HG03558 (cell line): ENCODE data around the gene FCER1G.
"Not testable (repeated sequence)": the region's sequence is repeated elsewhere in the genome, so short reads cannot be mapped to it uniquely, and the experiment has no call there.

Experiments used
- ATAC-seq: cut with Tn5 transposase; IDR thresholded peaks from one replicate; pipeline ENCODE4 v1.9.1; 2021; ENCODE audit warnings: moderate number of reproducible peaks; ENCODE audit not compliant: unreplicated experiment; ENCODE audit errors: extremely low read depth

FCER1G gene

DNA sequence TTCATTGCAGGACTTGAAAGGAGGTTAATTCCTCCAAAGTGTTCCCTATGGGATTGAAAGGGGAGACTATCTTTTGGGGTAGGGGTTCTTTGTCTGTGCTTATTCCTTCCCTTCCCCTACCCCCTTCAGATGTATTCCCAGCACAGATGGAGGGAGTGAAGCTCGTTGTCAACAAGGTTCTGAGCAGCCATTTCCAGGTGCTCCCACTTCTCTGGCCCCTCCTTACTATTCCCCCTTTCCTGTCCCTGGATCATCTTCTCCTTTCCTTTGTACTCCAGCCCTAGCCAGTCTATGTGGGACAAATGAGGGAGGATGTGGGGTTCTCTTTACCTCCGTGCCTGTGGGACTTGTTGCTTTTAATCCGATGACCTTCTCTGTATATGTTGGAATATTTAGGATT is 11.7 kb downstream of the FCER1G start:
- no peak for ATAC-seq

GRCh38 chr1:161227196-161227871 is 12.2 kb downstream of the FCER1G start:
- no peak for ATAC-seq

DNA sequence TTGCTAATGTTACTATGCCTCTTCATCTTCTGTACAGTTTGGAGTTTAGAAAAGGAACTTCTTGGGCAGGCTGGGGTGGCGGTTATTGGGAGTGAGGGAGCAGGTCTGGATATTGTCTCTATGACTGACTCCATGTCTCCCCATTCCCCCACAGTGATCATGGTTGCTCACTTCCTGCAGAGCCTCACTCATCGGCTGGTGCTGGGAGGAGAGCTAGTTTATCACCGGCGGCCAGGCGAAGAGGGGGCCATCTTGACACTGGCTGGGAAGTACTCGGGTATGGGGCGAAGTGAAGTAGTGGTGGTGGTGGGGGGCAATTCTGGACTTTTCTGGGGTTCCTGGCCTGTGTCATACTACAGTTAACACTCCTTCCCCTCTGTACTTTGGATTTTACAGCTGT is 12.9 kb downstream of the FCER1G start:
- no peak for ATAC-seq

- no peak for ATAC-seq
These were observed 14.8 kb downstream of the FCER1G start for GRCh38 chr1:161229896-161230295.

- ATAC-seq = no peak
These were observed 15.7 kb downstream of the FCER1G start for GRCh38 chr1:161230762-161231161.

GRCh38 chr1:161233102-161233501 is 18.0 kb downstream of the FCER1G start:
- ATAC-seq = no peak

DNA sequence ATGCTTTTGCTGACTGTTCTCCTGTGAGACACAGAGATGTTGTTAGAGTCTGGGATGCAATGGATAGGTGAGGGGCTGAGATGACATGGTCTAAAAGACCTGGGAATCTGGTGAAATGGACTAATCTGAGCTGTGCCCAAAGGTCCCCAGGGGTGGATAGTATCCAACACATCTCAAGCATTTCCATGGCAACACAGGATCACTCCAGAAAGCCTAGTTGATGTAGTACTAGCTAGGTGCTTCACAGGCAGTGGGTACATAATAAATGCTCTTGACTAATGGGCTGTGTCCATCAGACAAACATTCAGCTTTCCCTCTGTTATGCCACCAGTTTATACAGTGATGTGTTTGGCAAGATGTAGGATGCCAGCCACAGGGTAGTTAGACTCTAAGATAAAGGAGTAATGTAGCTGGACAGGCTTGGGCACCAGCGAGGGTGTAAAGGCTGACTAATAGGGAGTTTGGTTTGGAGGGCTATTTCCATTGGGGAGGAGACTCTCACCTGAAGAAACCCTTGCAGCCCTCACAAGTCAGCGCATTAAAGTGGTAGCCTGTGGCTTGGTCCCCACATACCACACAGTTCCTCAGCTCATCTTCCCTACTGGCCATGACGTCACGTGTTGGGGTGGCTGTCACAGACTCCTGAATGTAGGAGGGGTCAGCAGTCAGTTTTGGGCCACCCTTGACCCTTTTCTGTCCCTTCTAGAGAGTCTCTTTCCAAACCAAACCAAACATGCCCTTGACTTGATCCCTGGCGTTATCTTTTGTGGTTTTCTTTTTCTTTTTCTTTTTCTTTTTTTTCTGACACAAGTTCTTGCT is 21.1 kb downstream of the FCER1G start:
- ATAC-seq = no peak

DNA sequence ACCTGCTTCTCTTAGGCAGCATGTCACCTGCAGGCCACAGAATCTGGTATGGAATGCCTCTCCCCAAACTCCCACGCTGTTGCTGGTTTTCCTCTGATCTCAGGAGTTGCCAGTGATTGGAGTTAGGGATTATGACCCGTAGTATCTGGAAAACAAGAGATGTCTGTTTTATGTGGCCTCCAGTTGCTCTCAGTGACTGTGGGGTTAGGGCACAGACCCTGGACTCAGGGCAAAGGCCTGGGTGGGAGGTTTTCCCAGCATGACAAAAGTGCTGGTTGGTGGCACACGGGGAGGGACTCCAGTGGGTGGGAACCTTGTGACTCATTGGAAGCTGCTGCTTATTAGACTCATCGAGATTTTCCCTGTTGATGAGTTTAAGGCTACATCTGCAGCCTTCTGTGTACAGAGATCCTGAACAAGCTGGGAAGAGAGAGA is 23.0 kb downstream of the FCER1G start, which contains the start of gene NR1I3:
Gene NR1I3 (minus strand): TSS at position 165 of the 435 bp plus-strand sequence. CDS start 1,638 bp downstream, outside the sequence.
- no peak for ATAC-seq

GRCh38 chr1:161241682-161242081 is 26.6 kb downstream of the FCER1G start:
- ATAC-seq = no peak

DNA sequence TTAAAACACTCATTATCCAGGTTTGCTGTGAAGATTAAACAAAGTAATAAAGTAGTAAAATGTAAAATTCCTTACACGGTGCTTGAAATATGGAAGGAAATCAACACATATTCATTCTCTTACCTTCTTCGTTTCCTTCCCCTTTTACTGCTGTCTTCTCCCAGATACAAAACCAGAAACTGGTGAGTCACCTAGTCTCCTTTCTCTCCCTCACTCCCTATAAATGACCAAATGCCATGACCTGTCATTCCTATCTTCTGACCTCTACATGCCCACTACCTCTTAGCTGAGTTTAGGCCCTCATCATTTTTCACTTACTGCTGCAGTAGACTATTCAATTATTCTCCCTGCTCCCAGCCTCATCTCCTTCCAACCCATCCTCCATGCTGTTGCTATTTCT is 27.2 kb downstream of the FCER1G start:
- ATAC-seq = no peak

DNA sequence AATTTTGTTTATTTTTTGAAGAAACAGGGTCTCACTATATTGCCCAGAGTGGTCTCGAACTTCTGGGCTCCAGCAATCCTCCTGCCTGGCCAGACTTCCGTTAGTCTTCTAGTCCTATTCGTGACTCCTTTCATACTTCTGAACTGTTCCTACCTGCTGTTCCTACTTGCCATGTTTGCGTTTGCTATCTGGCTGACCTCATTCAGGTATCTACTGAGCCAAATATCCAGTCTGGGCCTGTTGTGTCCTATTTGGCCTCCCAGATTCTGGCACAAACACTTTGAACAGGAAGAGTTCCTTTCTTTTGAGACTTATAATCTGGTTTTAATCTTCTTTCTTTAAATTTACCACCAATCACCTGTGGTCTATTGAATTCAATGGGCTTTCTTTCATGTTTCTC is 29.8 kb downstream of the FCER1G start:
- ATAC-seq = no peak

GRCh38 chr1:161250100-161250499 is 35.0 kb downstream of the FCER1G start:
- not testable (repeated sequence) for ATAC-seq

DNA sequence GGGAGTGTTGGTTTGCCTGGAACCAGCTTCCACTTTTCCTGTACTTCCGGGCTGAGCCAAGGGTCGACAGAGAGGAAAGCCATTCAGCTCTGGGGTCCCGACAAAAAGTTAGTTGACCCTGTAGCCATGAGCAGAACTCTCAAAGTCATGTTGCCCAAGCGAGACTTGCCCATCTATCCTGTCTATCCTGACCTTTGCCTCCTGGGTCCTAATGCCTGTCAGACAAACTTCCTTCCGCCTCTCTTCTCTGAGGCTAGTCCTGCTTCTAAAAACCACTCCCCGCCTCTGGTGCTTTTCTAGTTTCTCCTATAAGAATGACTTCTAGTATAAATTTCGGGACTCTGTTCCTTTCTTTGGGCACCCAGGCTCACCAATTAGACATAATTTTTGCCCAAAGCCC is 35.7 kb downstream of the FCER1G start:
- ATAC-seq = no peak

DNA sequence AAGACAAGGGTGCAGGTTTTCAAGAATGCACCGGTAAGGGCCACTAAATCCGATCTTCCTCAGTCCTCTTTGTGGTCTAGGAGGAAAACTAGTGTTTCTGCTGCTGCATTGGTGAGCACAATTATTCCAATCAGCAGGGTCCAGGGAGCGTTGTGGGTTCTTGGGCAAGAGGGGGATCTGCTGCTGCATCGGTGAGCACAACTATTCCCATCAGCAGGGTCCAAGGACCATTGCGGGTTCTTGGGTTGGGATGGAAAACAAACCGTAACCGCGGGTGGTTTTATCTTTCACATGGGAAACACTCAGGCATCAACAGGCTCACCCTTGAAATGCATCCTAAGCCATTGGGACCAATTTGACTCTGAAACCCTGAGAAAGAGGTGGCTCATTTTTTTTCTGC is 36.5 kb downstream of the FCER1G start:
- ATAC-seq = no peak

- ATAC-seq = not testable (repeated sequence)
These were observed 40.2 kb downstream of the FCER1G start for GRCh38 chr1:161255302-161255701.

DNA sequence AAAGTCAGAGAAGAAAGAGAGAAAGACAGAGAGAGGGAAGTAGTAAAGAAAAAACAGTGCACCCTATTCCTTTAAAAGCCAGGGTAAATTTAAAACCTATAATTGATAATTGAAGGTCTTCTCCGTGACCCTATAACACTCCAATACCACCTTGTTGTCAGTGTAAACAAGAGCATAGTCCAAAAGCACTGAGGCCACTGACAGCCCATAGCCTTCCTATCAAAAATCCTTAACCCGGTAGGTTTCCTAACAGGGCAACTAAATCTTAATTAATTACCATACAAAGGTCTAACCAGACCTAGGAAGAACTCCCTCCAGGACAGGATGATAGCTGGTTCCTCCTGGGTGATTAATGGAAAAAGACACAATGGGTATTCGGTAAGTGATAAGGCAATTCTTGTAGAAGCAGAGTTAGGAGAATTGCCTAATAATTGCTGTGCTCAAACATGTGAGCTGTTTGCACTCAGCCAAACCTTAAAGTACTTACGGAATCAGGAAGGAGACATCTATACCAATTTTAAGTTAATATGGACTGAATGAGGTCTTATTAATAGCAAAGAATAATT is 40.9 kb downstream of the FCER1G start:
- not testable (repeated sequence) for ATAC-seq

GRCh38 chr1:161257109-161257508 is 42.0 kb downstream of the FCER1G start:
- ATAC-seq = not testable (repeated sequence)

DNA sequence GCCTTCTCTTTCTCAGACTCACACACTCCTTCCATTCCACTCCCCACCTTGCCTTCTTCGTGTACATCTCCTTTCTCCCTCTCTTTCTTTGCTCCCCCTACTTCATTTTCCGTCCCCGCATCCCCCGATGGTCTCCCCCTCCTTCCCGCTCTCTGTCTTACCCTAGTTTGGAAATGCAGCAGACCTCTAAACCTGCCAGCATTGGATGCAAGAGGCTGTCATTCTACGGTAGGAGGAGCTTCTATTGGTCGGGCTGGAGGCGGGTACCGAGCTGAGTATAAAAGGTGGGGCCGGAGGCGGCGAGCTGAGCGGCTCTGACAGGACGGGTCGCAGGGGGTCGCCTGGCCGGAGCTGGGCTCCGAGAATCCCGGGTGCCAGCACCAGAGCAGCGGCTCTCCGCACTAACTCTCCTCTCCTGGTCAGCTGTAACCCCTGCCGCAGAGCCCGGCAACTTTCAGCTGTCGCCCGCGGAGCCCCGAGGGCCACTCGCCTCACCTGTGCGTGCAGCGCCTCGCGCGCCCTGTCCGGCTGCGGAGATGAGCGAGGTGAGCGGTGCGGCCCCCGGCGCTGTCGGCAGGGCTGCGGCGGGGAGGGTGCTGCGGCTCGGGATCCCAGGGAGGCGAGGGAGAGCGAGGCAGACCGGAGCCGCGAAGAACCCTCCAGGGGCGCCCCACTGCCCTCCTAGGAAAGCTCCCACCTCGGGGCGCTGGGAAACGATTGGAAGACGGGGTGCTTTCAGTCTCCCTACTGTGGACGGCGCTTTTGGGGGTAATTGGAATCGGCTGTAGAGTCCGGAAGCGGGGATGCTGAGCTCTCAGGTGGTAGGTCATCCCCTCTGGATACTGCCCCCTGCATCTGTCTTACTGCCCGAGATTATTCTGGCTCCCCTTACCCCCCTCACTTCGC is 43.6 kb downstream of the FCER1G start, which contains the start of gene PCP4L1:
Gene PCP4L1 (plus strand): TSS at position 307 of the 906 bp plus-strand sequence. CDS start 230 bp downstream, at position 537.
- no peak for ATAC-seq

GRCh38 chr1:161259345-161259702 is 44.2 kb downstream of the FCER1G start:
- no peak for ATAC-seq

DNA sequence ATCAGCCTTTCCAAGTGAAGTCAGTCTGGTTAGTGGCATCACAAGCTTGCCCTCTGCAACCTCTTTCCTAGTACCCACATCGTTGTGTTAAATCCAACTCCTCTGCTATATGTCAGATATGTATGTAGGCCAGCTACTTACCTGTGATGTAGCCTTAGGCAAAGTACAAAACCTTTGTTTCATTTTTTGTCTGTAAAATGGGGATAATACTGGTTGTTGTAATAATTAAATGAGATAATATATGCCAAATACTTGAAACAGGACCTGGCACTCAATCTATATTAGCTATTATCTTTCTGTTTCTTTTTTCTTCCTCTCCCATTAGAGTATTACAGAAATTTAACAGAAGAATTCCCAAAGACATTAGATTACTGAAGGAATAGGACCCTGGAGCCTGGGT is 44.7 kb downstream of the FCER1G start:
- no peak for ATAC-seq
